PFSK-1 (cell line): ENCODE data around the gene CAMTA1.

ENCODE experiments used
- FOXP2 ChIP-seq: optimal IDR thresholded peaks from 2 replicates; pipeline ENCODE3; 2011; ENCODE audit warnings: borderline replicate concordance, control low read depth, inconsistent platforms; ENCODE audit not compliant: insufficient read depth; ENCODE audit errors: extremely low read length, extremely low read depth
- POLR2AphosphoS5 ChIP-seq: IDR thresholded peaks from 2 replicates; pipeline ENCODE4 v1.6.1; 2012; ENCODE audit warnings: low read depth, mild to moderate bottlenecking, control low read depth, low read length, moderate library complexity
- SIN3A ChIP-seq: IDR thresholded peaks from 2 replicates; pipeline ENCODE4 v1.6.1; 2012; ENCODE audit warnings: mild to moderate bottlenecking, low read length, moderate library complexity, borderline replicate concordance; ENCODE audit not compliant: insufficient read depth
- TAF1 ChIP-seq: IDR thresholded peaks from 2 replicates; pipeline ENCODE4 v1.6.1; 2012; ENCODE audit warnings: low read length, control low read depth, borderline replicate concordance; ENCODE audit not compliant: insufficient read depth
- TF ChIP-seq, protein P1 (sequence below), 2 experiments: IDR thresholded peaks; 2 replicates each; pipeline versions ENCODE4 v1.6.1 to v1.8.0; 2011 to 2012; ENCODE audit warnings: low read depth in 2 of 2, low read length in 2 of 2, control low read depth in 1 of 2, inconsistent platforms in 1 of 2, mild to moderate bottlenecking in 1 of 2, moderate library complexity in 1 of 2; ENCODE audit not compliant: insufficient read depth in 1 of 2

DNA sequence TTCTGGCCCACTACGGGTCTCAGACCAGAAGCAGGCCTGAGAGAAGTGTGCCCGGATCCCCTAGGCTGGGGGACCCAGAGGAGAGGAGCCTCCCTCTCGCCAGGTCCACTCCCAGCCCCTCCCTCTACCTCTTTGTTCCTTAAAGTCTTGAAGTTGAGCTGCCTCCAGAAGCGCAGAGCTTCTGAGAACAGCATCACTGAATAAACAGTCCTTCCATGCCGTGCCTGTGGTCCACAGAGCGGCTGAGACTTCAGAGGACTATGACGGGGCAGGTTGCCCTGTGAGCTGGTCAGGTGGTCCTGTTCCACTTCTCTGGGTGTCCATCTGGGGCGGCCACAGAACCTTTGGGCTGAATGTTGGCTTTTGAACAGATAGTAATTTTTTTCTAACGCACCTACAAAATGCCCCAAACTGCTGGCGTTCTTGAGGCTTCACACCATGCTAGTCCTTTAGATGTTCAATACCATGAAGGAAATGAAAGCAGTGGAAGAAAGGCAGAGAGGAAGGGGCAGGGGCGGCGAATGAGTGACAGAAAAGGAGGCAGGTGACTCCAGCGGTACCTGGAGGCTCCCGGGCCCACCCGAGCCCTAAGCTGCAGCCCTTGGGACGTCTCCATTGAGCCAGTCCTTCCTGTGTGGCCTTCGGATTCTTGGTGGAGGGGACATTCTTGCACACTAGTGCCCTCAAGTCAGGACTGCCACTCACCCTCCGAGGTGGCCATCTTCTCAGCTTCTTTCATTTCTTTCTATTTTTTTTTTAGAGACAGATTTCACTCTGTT is 746.5 kb downstream of the CAMTA1 start:
- TF ChIP-seq TAF1 = no peak
- no peak for TF ChIP-seq SIN3A
- TF ChIP-seq POLR2AphosphoS5 = no peak
- TF ChIP-seq, protein P1, sequence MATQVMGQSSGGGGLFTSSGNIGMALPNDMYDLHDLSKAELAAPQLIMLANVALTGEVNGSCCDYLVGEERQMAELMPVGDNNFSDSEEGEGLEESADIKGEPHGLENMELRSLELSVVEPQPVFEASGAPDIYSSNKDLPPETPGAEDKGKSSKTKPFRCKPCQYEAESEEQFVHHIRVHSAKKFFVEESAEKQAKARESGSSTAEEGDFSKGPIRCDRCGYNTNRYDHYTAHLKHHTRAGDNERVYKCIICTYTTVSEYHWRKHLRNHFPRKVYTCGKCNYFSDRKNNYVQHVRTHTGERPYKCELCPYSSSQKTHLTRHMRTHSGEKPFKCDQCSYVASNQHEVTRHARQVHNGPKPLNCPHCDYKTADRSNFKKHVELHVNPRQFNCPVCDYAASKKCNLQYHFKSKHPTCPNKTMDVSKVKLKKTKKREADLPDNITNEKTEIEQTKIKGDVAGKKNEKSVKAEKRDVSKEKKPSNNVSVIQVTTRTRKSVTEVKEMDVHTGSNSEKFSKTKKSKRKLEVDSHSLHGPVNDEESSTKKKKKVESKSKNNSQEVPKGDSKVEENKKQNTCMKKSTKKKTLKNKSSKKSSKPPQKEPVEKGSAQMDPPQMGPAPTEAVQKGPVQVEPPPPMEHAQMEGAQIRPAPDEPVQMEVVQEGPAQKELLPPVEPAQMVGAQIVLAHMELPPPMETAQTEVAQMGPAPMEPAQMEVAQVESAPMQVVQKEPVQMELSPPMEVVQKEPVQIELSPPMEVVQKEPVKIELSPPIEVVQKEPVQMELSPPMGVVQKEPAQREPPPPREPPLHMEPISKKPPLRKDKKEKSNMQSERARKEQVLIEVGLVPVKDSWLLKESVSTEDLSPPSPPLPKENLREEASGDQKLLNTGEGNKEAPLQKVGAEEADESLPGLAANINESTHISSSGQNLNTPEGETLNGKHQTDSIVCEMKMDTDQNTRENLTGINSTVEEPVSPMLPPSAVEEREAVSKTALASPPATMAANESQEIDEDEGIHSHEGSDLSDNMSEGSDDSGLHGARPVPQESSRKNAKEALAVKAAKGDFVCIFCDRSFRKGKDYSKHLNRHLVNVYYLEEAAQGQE (IDR thresholded peaks at IDR 0.05; ENCODE audit: insufficient read depth in 1 of 2, low read depth in 2 of 2, low read length in 2 of 2) = no peak
- no peak for TF ChIP-seq FOXP2
